Upper lobe of left lung (tissue), 4 donors: ENCODE measurements around the gene KCNIP2.

Source experiments
- POLR2AphosphoS5 ChIP-seq, 2 donors: sonication (generic); formaldehyde crosslinking; IDR thresholded peaks; one replicate each; pipeline ENCODE4 v1.5.1; 2017; ENCODE audit warnings: antibody characterized with exemption in 2 of 2
- TF ChIP-seq, protein P1 (sequence below), 6 experiments: fragments of 450-650 bp in 4 of 6; fragments of 200-600 bp in 2 of 6; sonication (generic) in 2 of 6; IDR thresholded peaks; one replicate each; pipeline ENCODE4 v1.5.1; 2016 to 2019; ENCODE audit warnings: antibody characterized with exemption in 6 of 6

DNA sequence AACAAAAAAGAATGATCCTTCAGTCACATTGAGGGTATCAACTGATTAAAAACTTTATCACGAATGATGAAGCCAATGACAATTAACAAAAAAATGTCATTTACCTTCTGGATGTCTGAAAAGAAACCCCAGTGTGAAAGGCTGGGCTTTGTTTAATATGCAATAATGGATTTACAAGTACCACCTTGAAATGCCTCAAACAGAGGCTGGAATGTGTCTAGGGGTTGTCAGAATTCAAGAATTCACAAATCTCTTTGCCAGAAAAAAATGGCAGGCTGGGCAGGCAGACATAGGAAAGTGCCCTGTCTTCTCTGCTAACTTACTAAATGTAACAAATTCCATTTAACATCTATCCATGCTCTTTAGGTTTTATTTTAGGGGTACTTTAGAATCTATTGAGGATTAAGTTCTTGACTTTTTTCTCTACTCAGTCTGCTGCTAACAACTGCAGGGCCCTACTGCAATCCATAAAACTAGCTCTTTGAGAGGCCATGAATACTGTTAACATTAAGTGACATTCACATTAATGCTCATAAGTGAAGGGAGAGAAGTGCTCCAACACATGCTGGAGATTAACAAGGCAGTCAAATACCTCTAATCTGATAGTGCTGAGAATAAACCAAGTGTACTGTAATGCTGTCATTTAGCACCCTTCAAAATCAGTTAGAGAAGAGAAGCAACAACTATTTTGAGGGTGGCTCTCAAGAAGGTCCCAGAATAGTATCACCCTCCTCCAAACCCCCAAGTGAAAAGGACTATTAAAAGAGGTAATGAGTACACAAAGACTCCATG lies 43.1 kb upstream of the KCNIP2 start:
- TF ChIP-seq, protein P1, sequence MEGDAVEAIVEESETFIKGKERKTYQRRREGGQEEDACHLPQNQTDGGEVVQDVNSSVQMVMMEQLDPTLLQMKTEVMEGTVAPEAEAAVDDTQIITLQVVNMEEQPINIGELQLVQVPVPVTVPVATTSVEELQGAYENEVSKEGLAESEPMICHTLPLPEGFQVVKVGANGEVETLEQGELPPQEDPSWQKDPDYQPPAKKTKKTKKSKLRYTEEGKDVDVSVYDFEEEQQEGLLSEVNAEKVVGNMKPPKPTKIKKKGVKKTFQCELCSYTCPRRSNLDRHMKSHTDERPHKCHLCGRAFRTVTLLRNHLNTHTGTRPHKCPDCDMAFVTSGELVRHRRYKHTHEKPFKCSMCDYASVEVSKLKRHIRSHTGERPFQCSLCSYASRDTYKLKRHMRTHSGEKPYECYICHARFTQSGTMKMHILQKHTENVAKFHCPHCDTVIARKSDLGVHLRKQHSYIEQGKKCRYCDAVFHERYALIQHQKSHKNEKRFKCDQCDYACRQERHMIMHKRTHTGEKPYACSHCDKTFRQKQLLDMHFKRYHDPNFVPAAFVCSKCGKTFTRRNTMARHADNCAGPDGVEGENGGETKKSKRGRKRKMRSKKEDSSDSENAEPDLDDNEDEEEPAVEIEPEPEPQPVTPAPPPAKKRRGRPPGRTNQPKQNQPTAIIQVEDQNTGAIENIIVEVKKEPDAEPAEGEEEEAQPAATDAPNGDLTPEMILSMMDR (IDR thresholded peaks at IDR 0.05): no peak
- TF ChIP-seq POLR2AphosphoS5 (IDR thresholded peaks at IDR 0.05): no peak
